SK-N-SH treated with all-trans-retinoic acid at 6 μM for 48 hours (cell line): ENCODE data around the gene OR7A5.

Experiments used
- ATAC-seq: fragments of 200-7000 bp; cut with Tn5 transposase; 3 replicates; pipeline ENCODE4 v1.9.1; 2020; ENCODE audit warnings: mild to moderate bottlenecking, moderate library complexity
- BACH2 ChIP-seq: fragments of 250-450 bp; sonication (Bioruptor Pico); IDR thresholded peaks from 2 replicates; pipeline ENCODE4 v1.9.0; 2021; ENCODE audit warnings: mild to moderate bottlenecking, borderline replicate concordance
- CREB5 ChIP-seq: fragments of 250-450 bp; sonication (Bioruptor Pico); IDR thresholded peaks from 2 replicates; pipeline ENCODE4 v1.5.1; 2020; ENCODE audit warnings: low read depth, mild to moderate bottlenecking, moderate library complexity
- CSDC2 ChIP-seq: fragments of 250-450 bp; sonication (Bioruptor Pico); IDR thresholded peaks from 2 replicates; pipeline ENCODE4 v1.5.0; 2020; ENCODE audit warnings: mild to moderate bottlenecking, moderate library complexity
- ESRRG ChIP-seq: fragments of 250-450 bp; sonication (Bioruptor Pico); IDR thresholded peaks from 2 replicates; pipeline ENCODE4 v1.6.1; 2021; ENCODE audit warnings: mild to moderate bottlenecking
- GLIS3 ChIP-seq: fragments of 250-450 bp; sonication (Bioruptor Pico); IDR thresholded peaks from 2 replicates; pipeline ENCODE4 v1.5.0; 2020; ENCODE audit warnings: mild to moderate bottlenecking, moderate library complexity
- OSR1 ChIP-seq: fragments of 250-450 bp; sonication (Bioruptor Pico); IDR thresholded peaks from 2 replicates; pipeline ENCODE4 v1.8.0; 2022; ENCODE audit warnings: moderate library complexity, mild to moderate bottlenecking, inconsistent platforms
- PATZ1 ChIP-seq: fragments of 250-450 bp; sonication (Bioruptor Pico); IDR thresholded peaks from 2 replicates; pipeline ENCODE4 v1.8.0; 2020; ENCODE audit warnings: mild to moderate bottlenecking, moderate library complexity, borderline replicate concordance
- POU6F1 ChIP-seq: fragments of 250-450 bp; sonication (Bioruptor Pico); IDR thresholded peaks from 2 replicates; pipeline ENCODE4 v1.8.0; 2021; ENCODE audit warnings: low read depth, mild to moderate bottlenecking, moderate library complexity, borderline replicate concordance
- RARB ChIP-seq: fragments of 250-450 bp; sonication (Bioruptor Pico); IDR thresholded peaks from 2 replicates; pipeline ENCODE4 v1.8.0; 2021; ENCODE audit warnings: mild to moderate bottlenecking, moderate library complexity
- SNAI2 ChIP-seq: fragments of 250-450 bp; sonication (Bioruptor Pico); IDR thresholded peaks from 2 replicates; pipeline ENCODE4 v1.5.0; 2020; ENCODE audit warnings: mild to moderate bottlenecking, moderate library complexity
- TCF4 ChIP-seq: fragments of 250-450 bp; sonication (Bioruptor Pico); IDR thresholded peaks from 2 replicates; pipeline ENCODE4 v1.8.0; 2021; ENCODE audit warnings: mild to moderate bottlenecking, moderate library complexity, borderline replicate concordance
- TOX ChIP-seq: fragments of 250-450 bp; sonication (Bioruptor Pico); IDR thresholded peaks from 2 replicates; pipeline ENCODE4 v1.8.0; 2021; ENCODE audit warnings: mild to moderate bottlenecking, moderate library complexity, borderline replicate concordance
- ZC3H10 ChIP-seq: fragments of 250-450 bp; sonication (Bioruptor Pico); IDR thresholded peaks from 2 replicates; pipeline ENCODE4 v1.5.1; 2021; ENCODE audit warnings: mild to moderate bottlenecking, moderate library complexity
- ZFP3 ChIP-seq: fragments of 250-450 bp; sonication (Bioruptor Pico); IDR thresholded peaks from 2 replicates; pipeline ENCODE4 v1.5.0; 2020; ENCODE audit warnings: mild to moderate bottlenecking, moderate library complexity
- ZFP30 ChIP-seq: fragments of 450-650 bp; formaldehyde crosslinking; IDR thresholded peaks from 2 replicates; pipeline ENCODE4 v1.5.0; 2022; ENCODE audit warnings: mild to moderate bottlenecking, moderate library complexity
- ZNF565 ChIP-seq: fragments of 450-650 bp; formaldehyde crosslinking; conservative IDR thresholded peaks from 2 replicates; pipeline ENCODE4 v1.5.0; 2020; ENCODE audit warnings: low read depth, mild to moderate bottlenecking, moderate library complexity
- ZNF70 ChIP-seq: fragments of 450-650 bp; formaldehyde crosslinking; IDR thresholded peaks from 2 replicates; pipeline ENCODE4 v1.5.0; 2020; ENCODE audit warnings: mild to moderate bottlenecking, moderate library complexity
- ZNF8 ChIP-seq: fragments of 450-650 bp; formaldehyde crosslinking; IDR thresholded peaks from 2 replicates; pipeline ENCODE4 v1.5.0; 2020; ENCODE audit warnings: mild to moderate bottlenecking, moderate library complexity
- TF ChIP-seq, protein P1 (sequence below): fragments of 250-450 bp; sonication (Bioruptor Pico); IDR thresholded peaks from 2 replicates; pipeline ENCODE4 v1.5.1; 2021; ENCODE audit warnings: mild to moderate bottlenecking, moderate library complexity
- TF ChIP-seq, protein P2 (sequence below): fragments of 250-450 bp; sonication (Bioruptor Pico); IDR thresholded peaks from 2 replicates; pipeline ENCODE4 v1.5.0; 2020; ENCODE audit warnings: mild to moderate bottlenecking, moderate library complexity

Gene OR7A5

DNA sequence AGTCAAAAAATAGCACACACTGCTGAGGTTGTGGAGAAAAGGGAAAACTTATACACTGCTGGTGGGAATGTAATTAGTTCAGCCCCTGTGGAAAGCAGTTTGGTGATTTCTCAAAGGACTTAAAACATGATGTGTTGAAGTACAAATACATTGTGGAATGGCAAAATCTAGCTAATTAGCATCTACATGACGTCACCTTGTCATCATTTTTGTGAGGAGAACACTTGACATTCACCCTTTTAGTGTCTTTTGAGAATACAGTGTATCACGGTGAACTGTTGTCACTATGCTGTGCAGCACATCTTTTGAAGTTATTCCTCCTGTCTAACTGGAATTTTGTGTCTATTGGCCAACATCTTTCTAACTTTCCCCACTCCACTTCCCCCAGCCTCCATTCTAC lies 8.2 kb upstream of the OR7A5 start (continued):
- TF ChIP-seq CREB5 (CRISPR knock-in tag) (no peak), BACH2 (CRISPR knock-in tag) (no peak), ZFP3 (CRISPR knock-in tag) (no peak), GLIS3 (CRISPR knock-in tag) (no peak), PATZ1 (CRISPR knock-in tag) (no peak), ZNF8 (CRISPR knock-in tag) (no peak)

GRCh38 chr19:14840206-14840605 lies 5.2 kb upstream of the OR7A5 start:
- no peak for TF ChIP-seq TOX (CRISPR knock-in tag)
- TF ChIP-seq GLIS3 (CRISPR knock-in tag): no peak
- TF ChIP-seq ZNF70 (CRISPR knock-in tag): no peak
- TF ChIP-seq SNAI2: no peak
- no peak for TF ChIP-seq RARB
- no peak for TF ChIP-seq ZC3H10 (CRISPR knock-in tag)
- no peak for TF ChIP-seq ZFP3 (CRISPR knock-in tag)
- no peak for TF ChIP-seq CREB5 (CRISPR knock-in tag)
- TF ChIP-seq ZFP30 (CRISPR knock-in tag): no peak
- no peak for TF ChIP-seq ZNF565 (CRISPR knock-in tag)
- TF ChIP-seq, protein P1, sequence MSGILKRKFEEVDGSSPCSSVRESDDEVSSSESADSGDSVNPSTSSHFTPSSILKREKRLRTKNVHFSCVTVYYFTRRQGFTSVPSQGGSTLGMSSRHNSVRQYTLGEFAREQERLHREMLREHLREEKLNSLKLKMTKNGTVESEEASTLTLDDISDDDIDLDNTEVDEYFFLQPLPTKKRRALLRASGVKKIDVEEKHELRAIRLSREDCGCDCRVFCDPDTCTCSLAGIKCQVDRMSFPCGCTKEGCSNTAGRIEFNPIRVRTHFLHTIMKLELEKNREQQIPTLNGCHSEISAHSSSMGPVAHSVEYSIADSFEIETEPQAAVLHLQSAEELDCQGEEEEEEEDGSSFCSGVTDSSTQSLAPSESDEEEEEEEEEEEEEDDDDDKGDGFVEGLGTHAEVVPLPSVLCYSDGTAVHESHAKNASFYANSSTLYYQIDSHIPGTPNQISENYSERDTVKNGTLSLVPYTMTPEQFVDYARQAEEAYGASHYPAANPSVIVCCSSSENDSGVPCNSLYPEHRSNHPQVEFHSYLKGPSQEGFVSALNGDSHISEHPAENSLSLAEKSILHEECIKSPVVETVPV: no peak
- TF ChIP-seq PATZ1 (CRISPR knock-in tag): no peak
- TF ChIP-seq, protein P2, sequence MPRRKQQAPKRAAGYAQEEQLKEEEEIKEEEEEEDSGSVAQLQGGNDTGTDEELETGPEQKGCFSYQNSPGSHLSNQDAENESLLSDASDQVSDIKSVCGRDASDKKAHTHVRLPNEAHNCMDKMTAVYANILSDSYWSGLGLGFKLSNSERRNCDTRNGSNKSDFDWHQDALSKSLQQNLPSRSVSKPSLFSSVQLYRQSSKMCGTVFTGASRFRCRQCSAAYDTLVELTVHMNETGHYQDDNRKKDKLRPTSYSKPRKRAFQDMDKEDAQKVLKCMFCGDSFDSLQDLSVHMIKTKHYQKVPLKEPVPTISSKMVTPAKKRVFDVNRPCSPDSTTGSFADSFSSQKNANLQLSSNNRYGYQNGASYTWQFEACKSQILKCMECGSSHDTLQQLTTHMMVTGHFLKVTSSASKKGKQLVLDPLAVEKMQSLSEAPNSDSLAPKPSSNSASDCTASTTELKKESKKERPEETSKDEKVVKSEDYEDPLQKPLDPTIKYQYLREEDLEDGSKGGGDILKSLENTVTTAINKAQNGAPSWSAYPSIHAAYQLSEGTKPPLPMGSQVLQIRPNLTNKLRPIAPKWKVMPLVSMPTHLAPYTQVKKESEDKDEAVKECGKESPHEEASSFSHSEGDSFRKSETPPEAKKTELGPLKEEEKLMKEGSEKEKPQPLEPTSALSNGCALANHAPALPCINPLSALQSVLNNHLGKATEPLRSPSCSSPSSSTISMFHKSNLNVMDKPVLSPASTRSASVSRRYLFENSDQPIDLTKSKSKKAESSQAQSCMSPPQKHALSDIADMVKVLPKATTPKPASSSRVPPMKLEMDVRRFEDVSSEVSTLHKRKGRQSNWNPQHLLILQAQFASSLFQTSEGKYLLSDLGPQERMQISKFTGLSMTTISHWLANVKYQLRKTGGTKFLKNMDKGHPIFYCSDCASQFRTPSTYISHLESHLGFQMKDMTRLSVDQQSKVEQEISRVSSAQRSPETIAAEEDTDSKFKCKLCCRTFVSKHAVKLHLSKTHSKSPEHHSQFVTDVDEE: no peak
- no peak for TF ChIP-seq TCF4 (CRISPR knock-in tag)
- no peak for TF ChIP-seq OSR1 (CRISPR knock-in tag)
- TF ChIP-seq POU6F1: no peak
- no peak for TF ChIP-seq CSDC2
- no peak for TF ChIP-seq ESRRG
- TF ChIP-seq BACH2 (CRISPR knock-in tag): no peak
- TF ChIP-seq ZNF8 (CRISPR knock-in tag): no peak
- TF ChIP-seq, all 23 proteins: peak for 0
- ATAC-seq: no peak
